Keratinocyte (primary cell): Measurements from ENCODE around the gene CRYAB.

Experiments
- CTCF ChIP-seq, 3 experiments: IDR thresholded peaks in 1 of 3; conservative IDR thresholded peaks in 1 of 3; optimal IDR thresholded peaks in 1 of 3; 2 replicates in 2 of 3; 3 replicates in 1 of 3; pipeline versions ENCODE3 to v1.5.1; 2011; ENCODE audit warnings: low read length in 3 of 3, mild to moderate bottlenecking in 3 of 3, moderate library complexity in 2 of 3, control low read depth in 1 of 3, inconsistent platforms in 1 of 3; ENCODE audit not compliant: insufficient read depth in 2 of 3; ENCODE audit errors: extremely low read depth in 1 of 3
- EZH2 ChIP-seq: IDR thresholded peaks from one replicate; pipeline ENCODE4 v1.6.1; 2012; ENCODE audit warnings: inconsistent platforms, mild to moderate bottlenecking, low read length, moderate library complexity

- TF ChIP-seq CTCF (optimal IDR thresholded peaks at IDR 0.05 in 1 of 3, IDR thresholded peaks at IDR 0.05 in 1 of 3, conservative IDR thresholded peaks at IDR 0.05 in 1 of 3; ENCODE audit: extremely low read depth in 1 of 3, insufficient read depth in 2 of 3, low read length in 3 of 3) = no peak
- no peak for TF ChIP-seq EZH2
Measured at GRCh38 chr11:111879637-111879960, 32.0 kb downstream of the CRYAB start.
